ENCODE results near the gene CHCHD3.

Gene CHCHD3

DNA sequence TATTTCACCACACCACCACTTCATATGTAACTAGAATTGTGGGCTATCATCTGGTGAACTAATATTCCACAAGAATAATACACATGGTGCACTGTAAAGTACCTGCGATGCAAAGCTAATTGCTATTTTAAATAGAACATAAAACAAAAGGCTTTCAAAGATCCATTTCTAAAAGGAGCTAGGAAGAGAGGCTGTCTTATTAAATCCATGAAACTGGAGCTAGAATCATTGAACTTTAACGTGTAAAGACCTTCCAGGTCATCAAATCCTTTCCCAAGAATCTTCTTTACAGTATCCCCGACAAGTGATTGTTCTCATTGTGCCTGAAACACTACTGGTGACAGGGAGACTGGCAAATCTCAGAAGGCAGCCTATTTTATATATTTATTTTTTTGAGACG lies 224.9 kb downstream of the CHCHD3 start:
- Mint-ChIP-seq H3K4me1 (no peaks in the 10 kb centered on the region), H3K27me3 (ENCODE audit: low read depth) (no peaks in the 10 kb centered on the region), H3K36me3 (ENCODE audit: low read depth) (peaks cover 15% of the 10 kb centered on the region), H3K27ac (no peak overlapping the region), H3K4me3 (no peak overlapping the region), H3K9me3 (peaks cover 6% of the 10 kb centered on the region)
- TF ChIP-seq, protein P1, sequence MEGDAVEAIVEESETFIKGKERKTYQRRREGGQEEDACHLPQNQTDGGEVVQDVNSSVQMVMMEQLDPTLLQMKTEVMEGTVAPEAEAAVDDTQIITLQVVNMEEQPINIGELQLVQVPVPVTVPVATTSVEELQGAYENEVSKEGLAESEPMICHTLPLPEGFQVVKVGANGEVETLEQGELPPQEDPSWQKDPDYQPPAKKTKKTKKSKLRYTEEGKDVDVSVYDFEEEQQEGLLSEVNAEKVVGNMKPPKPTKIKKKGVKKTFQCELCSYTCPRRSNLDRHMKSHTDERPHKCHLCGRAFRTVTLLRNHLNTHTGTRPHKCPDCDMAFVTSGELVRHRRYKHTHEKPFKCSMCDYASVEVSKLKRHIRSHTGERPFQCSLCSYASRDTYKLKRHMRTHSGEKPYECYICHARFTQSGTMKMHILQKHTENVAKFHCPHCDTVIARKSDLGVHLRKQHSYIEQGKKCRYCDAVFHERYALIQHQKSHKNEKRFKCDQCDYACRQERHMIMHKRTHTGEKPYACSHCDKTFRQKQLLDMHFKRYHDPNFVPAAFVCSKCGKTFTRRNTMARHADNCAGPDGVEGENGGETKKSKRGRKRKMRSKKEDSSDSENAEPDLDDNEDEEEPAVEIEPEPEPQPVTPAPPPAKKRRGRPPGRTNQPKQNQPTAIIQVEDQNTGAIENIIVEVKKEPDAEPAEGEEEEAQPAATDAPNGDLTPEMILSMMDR (IDR thresholded peaks at IDR 0.05; ENCODE audit: unreplicated experiment in 3 of 3), result no peak

DNA sequence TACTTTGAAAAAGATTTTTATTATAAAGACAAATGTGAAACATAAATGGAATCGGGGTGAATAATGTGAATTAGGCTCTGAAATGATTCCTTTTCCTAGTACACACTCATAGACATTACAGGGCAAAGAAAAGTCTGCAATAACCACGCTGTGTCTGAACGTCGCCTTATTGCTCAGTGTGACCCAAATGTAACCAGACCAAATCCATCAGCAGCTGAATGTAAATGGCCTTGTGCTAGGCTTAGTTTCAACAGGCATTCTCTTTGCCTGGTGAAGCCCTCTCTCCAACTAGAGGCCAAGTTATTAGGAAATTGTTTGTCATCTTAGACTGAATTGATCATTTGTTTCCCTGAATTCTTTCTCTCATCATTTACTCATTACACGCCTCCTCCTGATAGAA lies 225.5 kb downstream of the CHCHD3 start:
- Mint-ChIP-seq H3K27ac (no peak overlapping the region), H3K36me3 (ENCODE audit: low read depth) (peaks cover 11% of the 10 kb centered on the region), H3K27me3 (ENCODE audit: low read depth) (no peaks in the 10 kb centered on the region)

DNA sequence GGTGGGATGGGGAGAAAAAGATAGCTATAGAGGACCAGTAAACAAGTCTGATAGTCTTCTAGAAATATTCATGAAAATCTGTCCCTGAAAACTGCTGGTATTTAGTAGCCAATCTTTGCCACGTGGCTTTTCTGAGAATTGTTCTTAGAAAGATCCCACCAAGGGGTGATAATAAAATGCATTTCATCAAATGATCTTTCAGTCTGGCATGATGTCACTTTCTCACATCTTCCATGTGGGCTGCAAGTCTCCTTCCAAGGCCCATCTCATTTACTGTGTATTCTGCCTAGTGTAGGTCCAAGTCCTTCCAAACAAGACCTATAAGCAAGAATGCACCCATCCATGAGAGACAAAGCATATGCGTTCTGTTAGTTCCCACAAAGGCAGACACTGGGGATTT lies 226.0 kb downstream of the CHCHD3 start:
- H3K36me3 Mint-ChIP-seq (ENCODE audit: low read depth), result peaks cover 6% of the 10 kb centered on the region
- TF ChIP-seq, protein P1 (IDR thresholded peaks at IDR 0.05; ENCODE audit: unreplicated experiment in 3 of 3), result no peak
- no peaks in the 10 kb centered on the region for H3K4me1 Mint-ChIP-seq
- H3K9me3 Mint-ChIP-seq, result peaks cover 2% of the 10 kb centered on the region
- H3K27me3 Mint-ChIP-seq (ENCODE audit: low read depth), result no peaks in the 10 kb centered on the region
- no peak overlapping the region for H3K4me3 Mint-ChIP-seq
- H3K27ac Mint-ChIP-seq, result no peak overlapping the region

More for the DNA sequence above, 225.5 kb downstream of the CHCHD3 start:
- Mint-ChIP-seq H3K4me1 (no peaks in the 10 kb centered on the region), H3K4me3 (no peak overlapping the region), H3K9me3 (peaks cover 3% of the 10 kb centered on the region)
- TF ChIP-seq, protein P1 (IDR thresholded peaks at IDR 0.05; ENCODE audit: unreplicated experiment in 3 of 3), result no peak

DNA sequence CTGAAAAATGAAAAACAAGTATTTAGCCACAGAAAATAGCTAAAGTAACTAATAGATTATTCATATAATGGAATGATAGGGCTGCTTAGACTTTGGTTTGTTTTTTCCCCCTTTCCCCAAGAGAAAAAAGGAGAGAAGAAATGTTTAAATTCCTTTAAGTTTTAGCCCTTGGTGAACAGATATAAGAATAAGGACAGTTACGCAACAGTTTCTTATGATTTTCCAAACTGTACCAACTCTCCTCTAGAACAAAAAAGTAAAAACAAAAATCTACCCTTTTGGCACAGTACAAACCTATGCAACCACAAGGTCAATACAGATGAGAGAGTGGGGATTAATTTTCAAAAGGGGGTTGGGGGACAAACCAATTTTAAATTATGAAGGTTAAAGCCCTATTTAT lies 227.7 kb downstream of the CHCHD3 start:
- peaks cover 3% of the 10 kb centered on the region for H3K36me3 Mint-ChIP-seq (ENCODE audit: low read depth)
- H3K4me3 Mint-ChIP-seq, result no peak overlapping the region
- no peaks in the 10 kb centered on the region for H3K4me1 Mint-ChIP-seq
- H3K9me3 Mint-ChIP-seq, result no peaks in the 10 kb centered on the region
- H3K27me3 Mint-ChIP-seq (ENCODE audit: low read depth), result no peaks in the 10 kb centered on the region
- TF ChIP-seq, protein P1 (IDR thresholded peaks at IDR 0.05; ENCODE audit: unreplicated experiment in 3 of 3), result no peak
- no peak overlapping the region for H3K27ac Mint-ChIP-seq

DNA sequence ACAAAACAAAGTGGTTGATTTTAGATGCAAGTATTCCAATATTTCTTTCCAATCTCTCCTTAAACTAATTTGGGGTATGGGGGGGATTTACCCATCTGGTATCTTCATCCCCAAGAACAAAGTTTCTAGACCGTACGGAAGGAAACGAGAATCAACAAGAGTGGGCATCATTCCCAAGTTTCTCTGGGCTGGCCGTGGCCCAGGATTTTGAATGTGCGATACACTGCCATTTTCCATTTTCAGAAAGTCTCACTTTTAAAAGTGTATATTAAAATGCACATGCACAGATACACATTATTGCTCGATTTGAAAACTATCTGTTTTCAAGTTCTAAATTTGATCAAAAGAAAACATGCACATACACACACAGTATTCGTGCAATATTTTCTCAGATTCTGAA lies 234.5 kb downstream of the CHCHD3 start:
- H3K27me3 Mint-ChIP-seq (ENCODE audit: low read depth), result no peaks in the 10 kb centered on the region
- no peak overlapping the region for H3K4me3 Mint-ChIP-seq
- TF ChIP-seq, protein P1 (IDR thresholded peaks at IDR 0.05; ENCODE audit: unreplicated experiment in 3 of 3), result no peak
- no peak overlapping the region for H3K27ac Mint-ChIP-seq
- no peaks in the 10 kb centered on the region for H3K9me3 Mint-ChIP-seq
- no peaks in the 10 kb centered on the region for H3K4me1 Mint-ChIP-seq
- H3K36me3 Mint-ChIP-seq (ENCODE audit: low read depth), result peaks cover 3% of the 10 kb centered on the region

DNA sequence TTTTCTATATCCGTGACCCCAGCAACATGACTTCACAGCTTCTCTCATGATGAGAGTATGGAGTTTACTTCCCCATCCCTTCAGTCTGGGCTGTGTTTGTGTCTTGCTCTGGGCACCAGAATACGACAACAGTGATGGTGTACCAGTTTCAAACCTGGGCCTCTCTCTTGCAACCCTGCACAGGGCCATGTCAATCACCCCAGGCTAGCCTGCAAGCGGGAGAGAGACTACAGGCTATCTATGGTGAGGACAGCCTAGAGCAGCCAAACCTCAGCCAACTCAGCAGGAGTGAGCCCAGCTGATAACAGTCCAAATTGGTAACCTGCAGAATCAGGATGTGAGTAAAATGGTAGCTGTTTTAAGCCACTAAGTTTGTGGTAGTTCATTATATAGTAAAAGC lies 235.8 kb downstream of the CHCHD3 start:
- no peak overlapping the region for H3K4me3 Mint-ChIP-seq
- H3K4me1 Mint-ChIP-seq, result no peaks in the 10 kb centered on the region
- no peaks in the 10 kb centered on the region for H3K9me3 Mint-ChIP-seq
- H3K36me3 Mint-ChIP-seq (ENCODE audit: low read depth), result peaks cover 6% of the 10 kb centered on the region
- no peaks in the 10 kb centered on the region for H3K27me3 Mint-ChIP-seq (ENCODE audit: low read depth)
- no peak overlapping the region for H3K27ac Mint-ChIP-seq
- TF ChIP-seq, protein P1 (IDR thresholded peaks at IDR 0.05; ENCODE audit: unreplicated experiment in 3 of 3), result no peak

Data from nephron (organoid).